ENCODE data around the gene CST3. TPM values are rescaled to one million over a fixed set of nuclear protein-coding genes. Genes with fewer than 3 reads are reported as not detected.

The CST3 gene
- total and polyA plus RNA-seq, 2 donors (not counting 1 experiment from before 2014, with no cell fraction given): 1.2 to 16.9 TPM

DNA sequence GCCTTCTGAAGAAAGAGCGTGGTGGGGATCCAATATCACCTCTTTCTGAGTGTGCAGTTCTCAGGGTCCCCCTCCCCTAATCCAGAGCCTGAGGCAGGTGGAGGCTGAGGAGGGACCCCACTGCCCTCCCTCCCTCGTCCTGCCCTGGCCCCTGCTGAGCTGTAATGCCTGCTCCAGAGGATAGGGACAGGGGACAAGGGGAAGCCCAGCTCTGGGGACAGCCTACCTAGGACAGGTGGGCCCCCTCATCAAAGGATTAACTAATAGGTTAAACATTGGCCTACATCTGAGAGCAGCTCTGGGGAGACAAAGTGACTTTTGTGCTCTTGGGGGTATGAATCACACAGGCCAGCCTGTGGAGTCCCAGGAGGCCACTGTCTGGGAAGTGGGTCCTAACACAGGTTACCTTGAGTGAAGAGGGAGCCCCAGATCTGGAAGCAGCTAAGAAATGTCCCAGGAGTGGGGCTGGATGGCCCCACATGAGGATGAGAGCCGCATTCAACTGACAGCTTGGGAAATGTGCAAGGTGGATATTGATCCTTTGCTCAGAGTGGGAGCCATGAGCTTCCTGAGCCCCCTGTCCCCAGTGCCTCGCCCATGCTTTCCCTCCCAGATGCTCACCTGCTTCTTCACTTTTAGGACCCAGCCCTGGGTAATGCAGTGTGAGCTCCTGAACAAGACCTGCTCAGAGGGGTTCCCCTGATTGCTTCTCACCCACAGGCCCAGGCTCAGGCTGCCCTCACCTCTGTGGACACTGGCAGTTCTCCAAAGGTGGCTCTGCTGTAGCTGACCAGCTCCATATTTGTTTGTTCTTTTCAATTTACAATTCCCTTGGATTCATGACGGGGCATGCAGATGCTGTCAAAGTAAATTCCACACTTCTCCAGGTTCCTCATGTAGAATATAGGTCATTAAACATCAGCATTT is 51.7 kb downstream of the CST3 start:
- Histone ChIP-seq H3K4me2 (replicated peaks; ENCODE audit: low read depth, low read length, poor library complexity, severe bottlenecking) (no peak overlapping the region), H3K79me2 (ENCODE audit: control insufficient read depth, insufficient read depth, low read length) (no peaks in the 10 kb centered on the region), H3K4me3 (ENCODE audit: control extremely low read depth in 1 of 5, extremely low read depth in 1 of 5, insufficient read depth in 1 of 5, low read depth in 2 of 5, low read length in 4 of 5) (no peak overlapping the region), H4K20me1 (ENCODE audit: control insufficient read depth, insufficient read depth, low read length, poor library complexity, severe bottlenecking) (no peaks in the 10 kb centered on the region), H3K27me3 (replicated peaks in 1 of 4; ENCODE audit: control extremely low read depth in 1 of 4, control insufficient read depth in 3 of 4, insufficient read depth in 4 of 4, low read length in 3 of 4) (peaks cover 0 to 9% (median 0%) of the 10 kb centered on the region in 4 experiments), H3K27ac (ENCODE audit: low read length in 2 of 2) (no peak overlapping the region), H3K9me3 (ENCODE audit: control extremely low read depth in 1 of 3, control insufficient read depth in 2 of 3, insufficient read depth in 1 of 3, low read length in 2 of 3) (no peaks in the 10 kb centered on the region), H3K4me1 (ENCODE audit: control insufficient read depth in 2 of 2, insufficient read depth in 2 of 2, low read length in 2 of 2) (no peaks in the 10 kb centered on the region), H3K36me3 (replicated peaks in 1 of 2; ENCODE audit: control extremely low read depth in 1 of 2, control insufficient read depth in 1 of 2, extremely low read depth in 1 of 2, insufficient read depth in 2 of 2, low read length in 1 of 2) (no peaks in the 10 kb centered on the region), H2AFZ (ENCODE audit: insufficient read depth, low read depth, low read length, poor library complexity, severe bottlenecking) (no peak overlapping the region), H3K9ac (ENCODE audit: low read length) (no peak overlapping the region)
- CTCF ChIA-PET: no interaction called here
- POLR2A ChIA-PET: no interaction called here
- Mint-ChIP-seq H3K4me3 (no peak overlapping the region), H3K4me1 (no peaks in the 10 kb centered on the region), H3K27ac (no peak overlapping the region), H3K9me3 (ENCODE audit: insufficient read depth) (no peaks in the 10 kb centered on the region), H3K27me3 (peaks cover 17% of the 10 kb centered on the region)
- TF ChIP-seq, protein P1, sequence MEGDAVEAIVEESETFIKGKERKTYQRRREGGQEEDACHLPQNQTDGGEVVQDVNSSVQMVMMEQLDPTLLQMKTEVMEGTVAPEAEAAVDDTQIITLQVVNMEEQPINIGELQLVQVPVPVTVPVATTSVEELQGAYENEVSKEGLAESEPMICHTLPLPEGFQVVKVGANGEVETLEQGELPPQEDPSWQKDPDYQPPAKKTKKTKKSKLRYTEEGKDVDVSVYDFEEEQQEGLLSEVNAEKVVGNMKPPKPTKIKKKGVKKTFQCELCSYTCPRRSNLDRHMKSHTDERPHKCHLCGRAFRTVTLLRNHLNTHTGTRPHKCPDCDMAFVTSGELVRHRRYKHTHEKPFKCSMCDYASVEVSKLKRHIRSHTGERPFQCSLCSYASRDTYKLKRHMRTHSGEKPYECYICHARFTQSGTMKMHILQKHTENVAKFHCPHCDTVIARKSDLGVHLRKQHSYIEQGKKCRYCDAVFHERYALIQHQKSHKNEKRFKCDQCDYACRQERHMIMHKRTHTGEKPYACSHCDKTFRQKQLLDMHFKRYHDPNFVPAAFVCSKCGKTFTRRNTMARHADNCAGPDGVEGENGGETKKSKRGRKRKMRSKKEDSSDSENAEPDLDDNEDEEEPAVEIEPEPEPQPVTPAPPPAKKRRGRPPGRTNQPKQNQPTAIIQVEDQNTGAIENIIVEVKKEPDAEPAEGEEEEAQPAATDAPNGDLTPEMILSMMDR (IDR thresholded peaks at IDR 0.05): no peak
- no peak for TF ChIP-seq EZH2 (IDR thresholded peaks at IDR 0.05; ENCODE audit: borderline replicate concordance, insufficient read depth, low read depth, low read length, poor library complexity, severe bottlenecking)
- whole genome bisulfite sequencing (ENCODE audit: insufficient coverage): 85% methylated on average over 3 of the region's 5 CpGs
- DNase-seq: no peak
- intact Hi-C loops (cut with micrococcal nuclease): no loop called here
- ATAC-seq (ENCODE audit: low read depth): no peak

DNA sequence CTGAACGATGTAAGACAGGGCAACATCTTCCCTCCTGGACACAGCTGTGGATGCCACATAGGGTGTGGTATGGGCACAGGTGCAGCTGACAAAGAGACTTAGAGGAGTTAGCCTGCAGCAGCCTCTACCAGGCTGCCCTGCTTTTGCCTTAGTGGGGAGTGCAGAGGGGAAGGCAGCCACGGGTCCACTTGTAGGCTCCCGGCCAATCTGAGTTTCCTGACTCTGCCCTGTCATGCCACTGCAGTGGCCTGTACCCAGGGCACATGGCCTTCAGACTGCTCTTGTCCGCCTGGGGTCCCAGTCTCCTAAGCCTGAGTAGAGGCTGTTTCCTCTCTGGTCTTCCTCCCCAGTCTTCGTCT is 52.3 kb downstream of the CST3 start:
- Histone ChIP-seq H4K20me1 (ENCODE audit: control insufficient read depth, insufficient read depth, low read length, poor library complexity, severe bottlenecking) (no peaks in the 10 kb centered on the region), H3K36me3 (replicated peaks in 1 of 2; ENCODE audit: control extremely low read depth in 1 of 2, control insufficient read depth in 1 of 2, extremely low read depth in 1 of 2, insufficient read depth in 2 of 2, low read length in 1 of 2) (no peaks in the 10 kb centered on the region), H3K27ac (ENCODE audit: low read length in 2 of 2) (no peak overlapping the region), H3K79me2 (ENCODE audit: control insufficient read depth, insufficient read depth, low read length) (no peaks in the 10 kb centered on the region), H2AFZ (ENCODE audit: insufficient read depth, low read depth, low read length, poor library complexity, severe bottlenecking) (no peak overlapping the region), H3K9ac (ENCODE audit: low read length) (no peak overlapping the region), H3K4me3 (ENCODE audit: control extremely low read depth in 1 of 5, extremely low read depth in 1 of 5, insufficient read depth in 1 of 5, low read depth in 2 of 5, low read length in 4 of 5) (no peak overlapping the region), H3K9me3 (ENCODE audit: control extremely low read depth in 1 of 3, control insufficient read depth in 2 of 3, insufficient read depth in 1 of 3, low read length in 2 of 3) (no peaks in the 10 kb centered on the region), H3K4me2 (replicated peaks; ENCODE audit: low read depth, low read length, poor library complexity, severe bottlenecking) (no peak overlapping the region), H3K4me1 (ENCODE audit: control insufficient read depth in 2 of 2, insufficient read depth in 2 of 2, low read length in 2 of 2) (no peaks in the 10 kb centered on the region), H3K27me3 (replicated peaks in 1 of 4; ENCODE audit: control extremely low read depth in 1 of 4, control insufficient read depth in 3 of 4, insufficient read depth in 4 of 4, low read length in 3 of 4) (peaks cover 0 to 9% (median 0%) of the 10 kb centered on the region in 4 experiments)
- no peak for TF ChIP-seq EZH2 (IDR thresholded peaks at IDR 0.05; ENCODE audit: borderline replicate concordance, insufficient read depth, low read depth, low read length, poor library complexity, severe bottlenecking)
- TF ChIP-seq, protein P1 (IDR thresholded peaks at IDR 0.05): no peak
- ChIA-PET CTCF (no interaction called here), POLR2A (no interaction called here)
- H3K4me1 Mint-ChIP-seq: no peaks in the 10 kb centered on the region
- intact Hi-C loops (cut with micrococcal nuclease): no loop called here
- H3K27ac Mint-ChIP-seq: no peak overlapping the region
- ATAC-seq (ENCODE audit: low read depth) (no peak), DNase-seq (no peak)
- H3K4me3 Mint-ChIP-seq: no peak overlapping the region
- peaks cover 20% of the 10 kb centered on the region for H3K27me3 Mint-ChIP-seq
- 85% methylated on average over 4 of the region's 5 CpGs for WGBS (ENCODE audit: insufficient coverage)
- H3K9me3 Mint-ChIP-seq (ENCODE audit: insufficient read depth): no peaks in the 10 kb centered on the region

Data from B cell (primary cell).